HepG2 (cell line): ENCODE data around the gene IL15RA. TPM values are rescaled to one million over a fixed set of nuclear protein-coding genes. Genes with fewer than 3 reads are reported as not detected.

Experiments
- ATAC-seq: fragments of 200-7000 bp; cut with Tn5 transposase; 3 replicates; pipeline ENCODE4 v1.9.1; 2020; ENCODE audit warnings: mild to moderate bottlenecking, moderate library complexity
- BruUV-seq: library from RNA; stranded (reverse); fragments of 400-500 nt; replicated peaks from 2 replicates; lab custom pipeline; 2021; lab: Mats Ljungman, UMichigan
- CTCF ChIA-PET: fragments of 300-600 bp; formaldehyde crosslinking; extraction: SDS; loops from one replicate; lab custom pipeline; 2021; ENCODE audit warnings: low total read pairs, inconsistent platforms, low intra/inter-chr PET ratio; lab: Yijun Ruan, JAX
- POLR2A ChIA-PET: fragments of 350-600 bp; sonication (Branson Sonifier 250); formaldehyde crosslinking; loops from one replicate; lab custom pipeline; 2020; ENCODE audit warnings: antibody characterized with exemption, inconsistent platforms; lab: Yijun Ruan, JAX
- DNase-seq: peaks from one replicate; pipeline ENCODE4 v3.0.0-alpha.2; 2015; ENCODE audit warnings: low spot score
- FAIRE-seq: peaks from 3 replicates; lab custom pipeline; 2011; peaks lifted over from hg19 to GRCh38; lab: Jason Lieb, UNC
- H2AFZ ChIP-seq: one replicate; pipeline ENCODE4 v1.6.1; 2011; ENCODE audit warnings: low read length, inconsistent platforms
- H3K27ac ChIP-seq: fragments of 300-600 bp; 3 replicates; pipeline ENCODE4 v1.8.0; 2011; ENCODE audit warnings: mixed run types, mild to moderate bottlenecking, mixed read lengths, low read length, inconsistent platforms; ENCODE audit not compliant: insufficient read depth; ENCODE audit errors: extremely low read length
- H3K27me3 ChIP-seq, 2 experiments: fragments of 200-600 bp in 1 of 2; 2 replicates in 1 of 2; 3 replicates in 1 of 2; pipeline versions ENCODE4 v1.6.0 to v1.8.0; 2011; ENCODE audit warnings: low read length in 2 of 2, mild to moderate bottlenecking in 2 of 2, moderate library complexity in 2 of 2, inconsistent platforms in 1 of 2; ENCODE audit not compliant: insufficient read depth in 2 of 2, control insufficient read depth in 1 of 2
- H3K36me3 ChIP-seq, 2 experiments: fragments of 200-600 bp in 1 of 2; replicated peaks in 1 of 2; 2 replicates in 1 of 2; 3 replicates in 1 of 2; pipeline versions ENCODE4 v1.5.1 to v1.8.0; 2011; ENCODE audit warnings: low read length in 2 of 2, inconsistent platforms in 1 of 2; ENCODE audit not compliant: insufficient read depth in 2 of 2, control insufficient read depth in 1 of 2
- H3K4me1 ChIP-seq: 2 replicates; pipeline ENCODE4 v1.5.1; 2012; ENCODE audit warnings: low read length, inconsistent platforms; ENCODE audit not compliant: insufficient read depth
- H3K4me2 ChIP-seq: 2 replicates; pipeline ENCODE4 v1.6.0; 2011; ENCODE audit warnings: low read depth, low read length, inconsistent platforms
- H3K4me3 ChIP-seq, 3 experiments: fragments of 200-600 bp in 1 of 3; sonication (generic), shearing (Covaris generic) in 1 of 3; replicated peaks in 1 of 3; 2 replicates each; pipeline ENCODE4 v1.5.1; 2011 to 2016; ENCODE audit warnings: low read length in 3 of 3, inconsistent platforms in 2 of 3, low read depth in 2 of 3, mild to moderate bottlenecking in 2 of 3, control low read depth in 1 of 3, mixed read lengths in 1 of 3; ENCODE audit not compliant: insufficient read depth in 1 of 3
- H3K79me2 ChIP-seq: one replicate; pipeline ENCODE4 v1.6.1; 2011; ENCODE audit warnings: low read length, inconsistent platforms; ENCODE audit not compliant: insufficient read depth
- H3K9ac ChIP-seq: 2 replicates; pipeline ENCODE4 v1.6.0; 2011; ENCODE audit warnings: mild to moderate bottlenecking, low read depth, low read length, inconsistent platforms; ENCODE audit not compliant: insufficient read depth
- H3K9me3 ChIP-seq: 2 replicates; pipeline ENCODE4 v1.5.1; 2012; ENCODE audit warnings: mild to moderate bottlenecking, low read length
- H4K20me1 ChIP-seq: 2 replicates; pipeline ENCODE4 v1.6.0; 2011; ENCODE audit warnings: inconsistent platforms, mild to moderate bottlenecking, low read length, moderate library complexity; ENCODE audit not compliant: insufficient read depth
- EHMT2 ChIP-seq: fragments of 200-600 bp; sonication (generic); IDR thresholded peaks from 2 replicates; pipeline ENCODE4 v1.7.0; 2017; ENCODE audit warnings: antibody characterized with exemption, low read depth, low read length, borderline replicate concordance
- MATR3 ChIP-seq: sonication (generic); formaldehyde crosslinking; IDR thresholded peaks from 2 replicates; pipeline ENCODE4 v1.4.0; 2020; ENCODE audit warnings: missing genetic modification reagents
- MYPOP ChIP-seq: sonication (generic); formaldehyde crosslinking; IDR thresholded peaks from 2 replicates; pipeline ENCODE4 v1.8.1; 2023; ENCODE audit warnings: mild to moderate bottlenecking, moderate library complexity, missing genetic modification reagents
- NR3C1 ChIP-seq: sonication (generic); formaldehyde crosslinking; IDR thresholded peaks from 2 replicates; pipeline ENCODE4 v1.4.0; 2020; ENCODE audit warnings: missing genetic modification reagents
- SNAPC5 ChIP-seq: sonication (generic); formaldehyde crosslinking; IDR thresholded peaks from 2 replicates; pipeline ENCODE4 v1.8.1; 2023; ENCODE audit warnings: mild to moderate bottlenecking, missing genetic modification reagents, borderline replicate concordance
- THRA ChIP-seq: sonication (generic); formaldehyde crosslinking; IDR thresholded peaks from 2 replicates; pipeline ENCODE4 v1.4.0; 2020; ENCODE audit warnings: missing genetic modification reagents, borderline replicate concordance
- ZBTB49 ChIP-seq: sonication (generic); formaldehyde crosslinking; IDR thresholded peaks from 2 replicates; pipeline ENCODE4 v1.4.0; 2020; ENCODE audit warnings: missing genetic modification reagents, borderline replicate concordance
- ZNF382 ChIP-seq: sonication (generic); formaldehyde crosslinking; IDR thresholded peaks from 2 replicates; pipeline ENCODE4 v1.5.0; 2020; ENCODE audit warnings: missing genetic modification reagents, mild to moderate bottlenecking, borderline replicate concordance
- ZNF616 ChIP-seq: sonication (generic); formaldehyde crosslinking; IDR thresholded peaks from 2 replicates; pipeline ENCODE4 v1.5.0; 2020; ENCODE audit warnings: low read depth, mild to moderate bottlenecking, missing genetic modification reagents
- WGBS: methylation state at CpG from one replicate; pipeline ENCODE4 v1.1.6; 2017; ENCODE audit warnings: low lambda C conversion rate; 5-methylcytosine and 5-hydroxymethylcytosine counted together
- in situ Hi-C: cut with HindIII; loops from 2 replicates; pipeline ENCODE4 v1.10.0; 2017; ENCODE audit warnings: low pct_unique_long_range_greater_than_20kb; ENCODE audit not compliant: extremely low pct_ligation_motif_present
- intact Hi-C: fragments of 100-400 bp; cut with micrococcal nuclease; formaldehyde crosslinking; loops from one replicate; pipeline ENCODE4 v1.10.0; 2022; ENCODE audit not compliant: unreplicated experiment
- polyA plus RNA-seq, 8 experiments: library from polyadenylated mRNA; depleted of rRNA in 3 of 8; stranded (reverse) in 7 of 8; unstranded in 1 of 8; fragments of >200 nt; fragmentation: Illumina TruSeq in 4 of 8; extraction: Trizol in 4 of 8; gene quantifications; 2 replicates each; pipeline versions ENCODE4 v1.2.1 to v1.2.3, GENCODE V29; 2011 to 2016; ENCODE audit warnings: low read depth in 4 of 8, missing spikeins in 1 of 8, mixed read lengths in 1 of 8; ENCODE audit not compliant: insufficient read depth in 1 of 8
- total RNA-seq, 5 experiments: library from RNA; depleted of rRNA; stranded (reverse); fragments of >200 nt; fragmentation: Illumina TruSeq; extraction: Trizol; gene quantifications; 2 replicates each; pipeline ENCODE4 v1.2.3, GENCODE V29; 2016; ENCODE audit warnings: low read depth in 1 of 5

Gene IL15RA
- total and polyA plus RNA-seq, 2 of the 13 experiments (the other 11 are each of a cell fraction or from before 2014, with no cell fraction given), result 0.53 to 0.77 TPM

GRCh38 chr10:5964736-5965135, 12.6 kb downstream of the IL15RA start:
- H3K27ac ChIP-seq, result no peak overlapping the region
- H3K9ac ChIP-seq, result no peak overlapping the region
- ChIA-PET CTCF (no interaction called here), POLR2A (no interaction called here)
- BruUV-seq, result no TSS peak
- peaks cover 0 to 1% of the 10 kb centered on the region in 2 experiments; a peak in 1 of 5 replicates for H3K27me3 ChIP-seq
- no peaks in the 10 kb centered on the region for H3K36me3 ChIP-seq
- in situ Hi-C loops (no loop called here), intact Hi-C loops (no loop called here)
- FAIRE-seq (no peak), ATAC-seq (no peak), DNase-seq (no peak)
- H3K4me1 ChIP-seq, result peaks cover 6% of the 10 kb centered on the region
- no peaks in the 10 kb centered on the region for H3K79me2 ChIP-seq
- H3K4me3 ChIP-seq, result no peak overlapping the region
- no peaks in the 10 kb centered on the region for H4K20me1 ChIP-seq
- 61% methylated on average over 8 of the region's 13 CpGs for WGBS
- H3K9me3 ChIP-seq, result no peaks in the 10 kb centered on the region
- TF ChIP-seq ZNF382 (CRISPR knock-in tag) (no peak), NR3C1 (CRISPR knock-in tag) (no peak), SNAPC5 (no peak), ZNF616 (CRISPR knock-in tag) (no peak), MYPOP (CRISPR knock-in tag) (no peak), THRA (CRISPR knock-in tag) (no peak), ZBTB49 (no peak), MATR3 (no peak), EHMT2 (no peak)
- no peak overlapping the region for H2AFZ ChIP-seq
- H3K4me2 ChIP-seq, result no peak overlapping the region
